GM12865 (cell line): ENCODE measurements around the gene AAMP.
"Not testable (repeated sequence)": the region's sequence is repeated elsewhere in the genome, so short reads cannot be mapped to it uniquely, and the experiment has no call there.

Experiments used
- DNase-seq: peaks from one replicate; pipeline ENCODE4 v3.0.0; 2010; ENCODE audit warnings: low read depth
- H3K4me3 ChIP-seq: 2 replicates; pipeline ENCODE4 v1.5.1; 2011; ENCODE audit warnings: mild to moderate bottlenecking, low read depth, low read length, control low read depth
- CTCF ChIP-seq: IDR thresholded peaks from 2 replicates; pipeline ENCODE4 v1.5.1; 2011; ENCODE audit warnings: low read length, control low read depth, low read depth, inconsistent platforms; ENCODE audit not compliant: insufficient read depth; ENCODE audit errors: missing control alignments

Gene AAMP

GRCh38 chr2:218269900-218270720 lies at the start of gene AAMP, which contains the start of gene PNKD:
Gene AAMP (minus strand): TSS chr2:218270137. CDS start chr2:218270086, 51 bp downstream.
Gene PNKD (plus strand): TSS chr2:218270519. CDS start chr2:218270536, 17 bp downstream.
- peak within 1 kb of the TSS; percentile 83 for H3K4me3 ChIP-seq
- DNase-seq: peak; percentile 100
- TF ChIP-seq CTCF: no peak

- no peak overlapping the region for H3K4me3 ChIP-seq
- no peak for DNase-seq
- no peak for TF ChIP-seq CTCF
Observed at GRCh38 chr2:218318241-218318640, 48.3 kb upstream of the AAMP start.

GRCh38 chr2:218317835-218318234 lies 47.9 kb upstream of the AAMP start:
- no peak for TF ChIP-seq CTCF
- DNase-seq: no peak
- H3K4me3 ChIP-seq: no peak overlapping the region

- no peak overlapping the region for H3K4me3 ChIP-seq
- no peak for DNase-seq
- TF ChIP-seq CTCF: no peak
Observed at GRCh38 chr2:218317303-218317630, 47.3 kb upstream of the AAMP start.

GRCh38 chr2:218315397-218315796 lies 45.5 kb upstream of the AAMP start:
- no peak for DNase-seq
- no peak for TF ChIP-seq CTCF
- H3K4me3 ChIP-seq: no peak overlapping the region

- H3K4me3 ChIP-seq, DNase-seq: not testable (repeated sequence)
Observed at GRCh38 chr2:218314764-218315163, 44.8 kb upstream of the AAMP start.

- no peak for TF ChIP-seq CTCF
- H3K4me3 ChIP-seq: no peak overlapping the region
- DNase-seq: no peak
Observed at GRCh38 chr2:218313356-218313755, 43.4 kb upstream of the AAMP start.
